K562 (cell line): ENCODE results near the gene CEP20. TPM values are rescaled to one million over a fixed set of nuclear protein-coding genes. Genes with fewer than 3 reads are reported as not detected.

Experiments
- BRD9 ChIP-seq: fragments of 450-650 bp; IDR thresholded peaks from 2 replicates; pipeline ENCODE4 v1.6.1; 2018; ENCODE audit warnings: low read depth; ENCODE audit not compliant: partially characterized antibody
- CBX3 ChIP-seq, 2 experiments: IDR thresholded peaks; 1 replicate in 1 of 2; 2 replicates in 1 of 2; pipeline ENCODE4 v1.6.1; 2012; ENCODE audit warnings: inconsistent platforms in 2 of 2, low read length in 2 of 2, borderline replicate concordance in 1 of 2, control low read depth in 1 of 2
- CEBPB ChIP-seq: fragments of 450-650 bp; IDR thresholded peaks from 2 replicates; pipeline ENCODE4 v1.6.1; 2016; ENCODE audit warnings: missing genetic modification characterization, missing compliant biosample characterization
- HMG20B ChIP-seq: fragments of 250-450 bp; sonication (Bioruptor Pico); IDR thresholded peaks from 2 replicates; pipeline ENCODE4 v1.5.0; 2021; ENCODE audit warnings: mild to moderate bottlenecking
- IRF2 ChIP-seq: sonication (generic); formaldehyde crosslinking; IDR thresholded peaks from 2 replicates; pipeline ENCODE4 v1.8.1; 2022; ENCODE audit warnings: mild to moderate bottlenecking, missing genetic modification reagents
- NR4A1 ChIP-seq, 2 experiments: fragments of 250-450 bp in 1 of 2; fragments of 450-650 bp in 1 of 2; sonication (Bioruptor Pico) in 1 of 2; IDR thresholded peaks; 2 replicates each; pipeline versions ENCODE4 v1.4.0 to v1.6.1; 2016 to 2020; ENCODE audit warnings: mild to moderate bottlenecking in 2 of 2, missing compliant biosample characterization in 1 of 2, missing genetic modification characterization in 1 of 2, moderate library complexity in 1 of 2
- PHTF2 ChIP-seq: fragments of 250-450 bp; sonication (Bioruptor Pico); IDR thresholded peaks from 2 replicates; pipeline ENCODE4 v1.5.0; 2021; ENCODE audit warnings: mild to moderate bottlenecking
- RAD21 ChIP-seq, 2 experiments: fragments of 250-450 bp in 1 of 2; fragments of 450-650 bp in 1 of 2; sonication (Bioruptor Pico) in 1 of 2; formaldehyde crosslinking in 1 of 2; IDR thresholded peaks in 1 of 2; conservative IDR thresholded peaks in 1 of 2; 2 replicates each; pipeline versions ENCODE4 v1.4.0 to v1.8.0; 2020 to 2022; ENCODE audit warnings: mild to moderate bottlenecking in 2 of 2, moderate library complexity in 1 of 2
- SAFB ChIP-seq: fragments of 200-400 bp; formaldehyde crosslinking; IDR thresholded peaks from 2 replicates; pipeline ENCODE4 v1.6.1; 2017; ENCODE audit warnings: low read depth, low read length, borderline replicate concordance
- SIX5 ChIP-seq, 2 experiments: IDR thresholded peaks; 2 replicates each; pipeline ENCODE4 v1.6.1; 2011; ENCODE audit warnings: low read length in 2 of 2, borderline replicate concordance in 1 of 2, low read depth in 1 of 2, mild to moderate bottlenecking in 1 of 2, moderate library complexity in 1 of 2; ENCODE audit not compliant: insufficient read depth in 1 of 2
- SMAD1 ChIP-seq: fragments of 150-350 bp; IDR thresholded peaks from 2 replicates; pipeline ENCODE4 v1.6.1; 2014; ENCODE audit warnings: low read length, low read depth; ENCODE audit not compliant: partially characterized antibody
- ZNF311 ChIP-seq: fragments of 250-450 bp; sonication (Bioruptor Pico); IDR thresholded peaks from 2 replicates; pipeline ENCODE4 v1.4.0; 2020; ENCODE audit warnings: mild to moderate bottlenecking, moderate library complexity
- ZNF766 ChIP-seq: fragments of 200-800 bp; sonication (Bioruptor generic); conservative IDR thresholded peaks from 2 replicates; pipeline ENCODE4 v1.6.1; 2016; ENCODE audit warnings: missing genetic modification characterization, missing compliant biosample characterization
- polyA plus RNA-seq, 8 experiments: library from polyadenylated mRNA; depleted of rRNA in 4 of 8; stranded (reverse) in 5 of 8; unstranded in 3 of 8; fragments of >200 nt; fragmentation: Nextera tagmentation in 2 of 8; fragmentation: Illumina TruSeq in 1 of 8; extraction: Ambion mirVana in 2 of 8; extraction: Trizol in 1 of 8; gene quantifications; 2 replicates each; pipeline versions ENCODE4 v1.2.1 to v1.2.3, GENCODE V29; 2011 to 2014; ENCODE audit warnings: inconsistent platforms in 1 of 8, missing spikeins in 1 of 8
- total RNA-seq, 7 experiments: library from RNA; depleted of rRNA in 6 of 7; stranded (reverse); fragments of >200 nt in 6 of 7; fragmentation: Illumina TruSeq in 2 of 7; extraction: Trizol in 2 of 7; gene quantifications; 2 replicates each; pipeline versions ENCODE4 v1.2.1 to v1.2.3, GENCODE V29; 2011 to 2021; ENCODE audit warnings: low replicate concordance in 1 of 7
- TF ChIP-seq, protein P1 (sequence below): fragments of 450-650 bp; IDR thresholded peaks from 2 replicates; pipeline ENCODE4 v1.6.1; 2016; ENCODE audit warnings: missing biosample characterization, missing genetic modification characterization
- TF ChIP-seq, protein P2 (sequence below): fragments of 450-650 bp; formaldehyde crosslinking; IDR thresholded peaks from 2 replicates; pipeline ENCODE4 v1.4.0; 2020; ENCODE audit warnings: mild to moderate bottlenecking, moderate library complexity
- TF ChIP-seq, protein P3 (sequence below): fragments of 200-800 bp; sonication (Bioruptor generic); IDR thresholded peaks from 2 replicates; pipeline ENCODE4 v1.6.1; 2016; ENCODE audit warnings: missing genetic modification characterization, missing compliant biosample characterization

Gene CEP20
- total and polyA plus RNA-seq, 9 of the 15 experiments (the other 6 are each of a cell fraction or from before 2014, with no cell fraction given) = 41.3 to 150 (median 104) TPM

GRCh38 chr16:15881794-15882379 lies 6.5 kb downstream of the CEP20 start (continued):
- TF ChIP-seq, protein P1, sequence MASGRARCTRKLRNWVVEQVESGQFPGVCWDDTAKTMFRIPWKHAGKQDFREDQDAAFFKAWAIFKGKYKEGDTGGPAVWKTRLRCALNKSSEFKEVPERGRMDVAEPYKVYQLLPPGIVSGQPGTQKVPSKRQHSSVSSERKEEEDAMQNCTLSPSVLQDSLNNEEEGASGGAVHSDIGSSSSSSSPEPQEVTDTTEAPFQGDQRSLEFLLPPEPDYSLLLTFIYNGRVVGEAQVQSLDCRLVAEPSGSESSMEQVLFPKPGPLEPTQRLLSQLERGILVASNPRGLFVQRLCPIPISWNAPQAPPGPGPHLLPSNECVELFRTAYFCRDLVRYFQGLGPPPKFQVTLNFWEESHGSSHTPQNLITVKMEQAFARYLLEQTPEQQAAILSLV (tag) = no peak
- TF ChIP-seq SIX5 (IDR thresholded peaks at IDR 0.05; ENCODE audit: borderline replicate concordance in 1 of 2, insufficient read depth in 1 of 2, low read depth in 1 of 2, low read length in 2 of 2) = no peak
- TF ChIP-seq IRF2 (CRISPR knock-in tag) = no peak
- no peak for TF ChIP-seq SAFB
- TF ChIP-seq BRD9 = no peak
- TF ChIP-seq ZNF311 (CRISPR knock-in tag) = no peak
- TF ChIP-seq CEBPB (tag) = peak; percentile 83
- no peak for TF ChIP-seq PHTF2 (CRISPR knock-in tag)
- TF ChIP-seq CBX3 (IDR thresholded peaks at IDR 0.05; ENCODE audit: borderline replicate concordance in 1 of 2, low read length in 2 of 2) = no peak
- TF ChIP-seq NR4A1 (CRISPR knock-in tag; IDR thresholded peaks at IDR 0.05) = no peak
- TF ChIP-seq NR4A1 (tag; IDR thresholded peaks at IDR 0.05) = 0 out of 2 replicates have a peak, but pooled peaks have one; percentile 52
- no peak for TF ChIP-seq RAD21 (CRISPR knock-in tag; conservative IDR thresholded peaks at IDR 0.05 in 1 of 2, IDR thresholded peaks at IDR 0.05 in 1 of 2)
- TF ChIP-seq, protein P2, sequence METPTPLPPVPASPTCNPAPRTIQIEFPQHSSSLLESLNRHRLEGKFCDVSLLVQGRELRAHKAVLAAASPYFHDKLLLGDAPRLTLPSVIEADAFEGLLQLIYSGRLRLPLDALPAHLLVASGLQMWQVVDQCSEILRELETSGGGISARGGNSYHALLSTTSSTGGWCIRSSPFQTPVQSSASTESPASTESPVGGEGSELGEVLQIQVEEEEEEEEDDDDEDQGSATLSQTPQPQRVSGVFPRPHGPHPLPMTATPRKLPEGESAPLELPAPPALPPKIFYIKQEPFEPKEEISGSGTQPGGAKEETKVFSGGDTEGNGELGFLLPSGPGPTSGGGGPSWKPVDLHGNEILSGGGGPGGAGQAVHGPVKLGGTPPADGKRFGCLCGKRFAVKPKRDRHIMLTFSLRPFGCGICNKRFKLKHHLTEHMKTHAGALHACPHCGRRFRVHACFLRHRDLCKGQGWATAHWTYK (CRISPR knock-in tag) = no peak
- no peak for TF ChIP-seq SMAD1
- TF ChIP-seq ZNF766 = peak; percentile 67; the same call in 1 of the 2 replicates
- TF ChIP-seq, protein P3, sequence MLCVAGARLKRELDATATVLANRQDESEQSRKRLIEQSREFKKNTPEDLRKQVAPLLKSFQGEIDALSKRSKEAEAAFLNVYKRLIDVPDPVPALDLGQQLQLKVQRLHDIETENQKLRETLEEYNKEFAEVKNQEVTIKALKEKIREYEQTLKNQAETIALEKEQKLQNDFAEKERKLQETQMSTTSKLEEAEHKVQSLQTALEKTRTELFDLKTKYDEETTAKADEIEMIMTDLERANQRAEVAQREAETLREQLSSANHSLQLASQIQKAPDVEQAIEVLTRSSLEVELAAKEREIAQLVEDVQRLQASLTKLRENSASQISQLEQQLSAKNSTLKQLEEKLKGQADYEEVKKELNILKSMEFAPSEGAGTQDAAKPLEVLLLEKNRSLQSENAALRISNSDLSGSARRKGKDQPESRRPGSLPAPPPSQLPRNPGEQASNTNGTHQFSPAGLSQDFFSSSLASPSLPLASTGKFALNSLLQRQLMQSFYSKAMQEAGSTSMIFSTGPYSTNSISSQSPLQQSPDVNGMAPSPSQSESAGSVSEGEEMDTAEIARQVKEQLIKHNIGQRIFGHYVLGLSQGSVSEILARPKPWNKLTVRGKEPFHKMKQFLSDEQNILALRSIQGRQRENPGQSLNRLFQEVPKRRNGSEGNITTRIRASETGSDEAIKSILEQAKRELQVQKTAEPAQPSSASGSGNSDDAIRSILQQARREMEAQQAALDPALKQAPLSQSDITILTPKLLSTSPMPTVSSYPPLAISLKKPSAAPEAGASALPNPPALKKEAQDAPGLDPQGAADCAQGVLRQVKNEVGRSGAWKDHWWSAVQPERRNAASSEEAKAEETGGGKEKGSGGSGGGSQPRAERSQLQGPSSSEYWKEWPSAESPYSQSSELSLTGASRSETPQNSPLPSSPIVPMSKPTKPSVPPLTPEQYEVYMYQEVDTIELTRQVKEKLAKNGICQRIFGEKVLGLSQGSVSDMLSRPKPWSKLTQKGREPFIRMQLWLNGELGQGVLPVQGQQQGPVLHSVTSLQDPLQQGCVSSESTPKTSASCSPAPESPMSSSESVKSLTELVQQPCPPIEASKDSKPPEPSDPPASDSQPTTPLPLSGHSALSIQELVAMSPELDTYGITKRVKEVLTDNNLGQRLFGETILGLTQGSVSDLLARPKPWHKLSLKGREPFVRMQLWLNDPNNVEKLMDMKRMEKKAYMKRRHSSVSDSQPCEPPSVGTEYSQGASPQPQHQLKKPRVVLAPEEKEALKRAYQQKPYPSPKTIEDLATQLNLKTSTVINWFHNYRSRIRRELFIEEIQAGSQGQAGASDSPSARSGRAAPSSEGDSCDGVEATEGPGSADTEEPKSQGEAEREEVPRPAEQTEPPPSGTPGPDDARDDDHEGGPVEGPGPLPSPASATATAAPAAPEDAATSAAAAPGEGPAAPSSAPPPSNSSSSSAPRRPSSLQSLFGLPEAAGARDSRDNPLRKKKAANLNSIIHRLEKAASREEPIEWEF (CRISPR knock-in tag) = no peak
- no peak for TF ChIP-seq HMG20B (CRISPR knock-in tag)
